ENCODE measurements around the gene OTX2. TPM values are rescaled to one million over a fixed set of nuclear protein-coding genes. Genes with fewer than 3 reads are reported as not detected.
A peak's percentile ranks its signal among the peaks of the same experiment; 100 is the strongest.

OTX2 gene
- total and polyA plus RNA-seq, 2 experiments from 2014 or later, result 16.5 to 23.9 TPM

GRCh38 chr14:56794557-56795283 is 15.6 kb downstream of the OTX2 start:
- peak overlapping the region; percentile 81 for H3K4me3 Mint-ChIP-seq

GRCh38 chr14:56794088-56794556 is 16.2 kb downstream of the OTX2 start:
- H3K4me3 Mint-ChIP-seq, result peak overlapping the region; percentile 75
- H3K4me2 ChIP-seq, result peak overlapping the region; percentile 78
- H3K4me3 ChIP-seq, result peak overlapping the region; percentile 62
- H3K9me3 Mint-ChIP-seq, result no peaks in the 10 kb centered on the region
- no peak for TF ChIP-seq ZNF331 (CRISPR knock-in tag; IDR thresholded peaks at IDR 0.05; ENCODE audit: low read depth)
- TF ChIP-seq CREB1 (CRISPR knock-in tag; IDR thresholded peaks at IDR 0.05; ENCODE audit: low read depth), result peak; percentile 60
- TF ChIP-seq ETS1 (IDR thresholded peaks at IDR 0.05), result no peak
- TF ChIP-seq ZNF114 (CRISPR knock-in tag; IDR thresholded peaks at IDR 0.05), result no peak
- peak; percentile 52 for TF ChIP-seq POLR2AphosphoS5 (IDR thresholded peaks at IDR 0.05; ENCODE audit: low read depth)
- no peak for TF ChIP-seq EZH2 (IDR thresholded peaks at IDR 0.05; ENCODE audit: low read depth, unreplicated experiment)
- TF ChIP-seq CTCF (conservative IDR thresholded peaks at IDR 0.05; ENCODE audit: low read depth in 2 of 2), result no peak
- no peak for TF ChIP-seq REST (IDR thresholded peaks at IDR 0.05; ENCODE audit: unreplicated experiment)
- no peak for TF ChIP-seq JUNB (IDR thresholded peaks at IDR 0.05; ENCODE audit: unreplicated experiment)
- no peak for TF ChIP-seq EZH2phosphoT487 (IDR thresholded peaks at IDR 0.05; ENCODE audit: unreplicated experiment)
- no peak for TF ChIP-seq NANOG (IDR thresholded peaks at IDR 0.05; ENCODE audit: borderline replicate concordance)
- no peak overlapping the region for H3K27ac Mint-ChIP-seq
- H3F3A ChIP-seq (replicated peaks; ENCODE audit: low read depth), result peaks cover 22% of the 10 kb centered on the region
- H4K20me1 ChIP-seq (replicated peaks; ENCODE audit: insufficient read depth), result no peaks in the 10 kb centered on the region
- peak overlapping the region; percentile 96 for H2AFZ ChIP-seq
- peak; percentile 90 for DNase-seq (ENCODE audit: low spot score)
- peak; percentile 46 for ATAC-seq
- peaks cover 46% of the 10 kb centered on the region for H3K27me3 Mint-ChIP-seq (ENCODE audit: insufficient read depth, low read depth, poor library complexity)
- peaks cover 71% of the 10 kb centered on the region for H3K27me3 ChIP-seq (ENCODE audit: insufficient read depth)
- H3K4me1 ChIP-seq (ENCODE audit: insufficient read depth), result peaks cover 37% of the 10 kb centered on the region
- H3K36me3 ChIP-seq (ENCODE audit: insufficient read depth), result no peaks in the 10 kb centered on the region
- peaks cover 3% of the 10 kb centered on the region; the same call in 1 of the 2 replicates for H3K9me2 ChIP-seq (ENCODE audit: insufficient read depth)
- H3K79me2 ChIP-seq (replicated peaks; ENCODE audit: insufficient read depth), result no peaks in the 10 kb centered on the region
- H3K4me1 Mint-ChIP-seq, result peaks cover 38% of the 10 kb centered on the region
- no peaks in the 10 kb centered on the region; the same call in 2 of the 3 replicates for H3K36me3 Mint-ChIP-seq (ENCODE audit: low read depth)
- H3K27ac ChIP-seq (ENCODE audit: low read depth), result no peak overlapping the region

More at GRCh38 chr14:56794557-56795283, 15.6 kb downstream of the OTX2 start:
- peaks cover 44% of the 10 kb centered on the region for H3K4me1 Mint-ChIP-seq
- peak; percentile 65 for DNase-seq (ENCODE audit: low spot score)
- Histone ChIP-seq H3K4me1 (ENCODE audit: insufficient read depth) (peaks cover 43% of the 10 kb centered on the region), H3K79me2 (replicated peaks; ENCODE audit: insufficient read depth) (no peaks in the 10 kb centered on the region), H3K27ac (ENCODE audit: low read depth) (no peak overlapping the region), H3K4me2 (peak overlapping the region; percentile 78), H3K4me3 (peak overlapping the region; percentile 62), H3K36me3 (ENCODE audit: insufficient read depth) (no peaks in the 10 kb centered on the region), H2AFZ (peak overlapping the region; percentile 96), H4K20me1 (replicated peaks; ENCODE audit: insufficient read depth) (no peaks in the 10 kb centered on the region), H3K27me3 (ENCODE audit: insufficient read depth) (peaks cover 77% of the 10 kb centered on the region), H3F3A (replicated peaks; ENCODE audit: low read depth) (peaks cover 22% of the 10 kb centered on the region), H3K9me2 (ENCODE audit: insufficient read depth) (peaks cover 3% of the 10 kb centered on the region; the same call in 1 of the 2 replicates)
- peak; percentile 16 for ATAC-seq
- H3K27me3 Mint-ChIP-seq (ENCODE audit: insufficient read depth, low read depth, poor library complexity), result peaks cover 46% of the 10 kb centered on the region
- H3K36me3 Mint-ChIP-seq (ENCODE audit: low read depth), result no peaks in the 10 kb centered on the region; the same call in 2 of the 3 replicates
- H3K27ac Mint-ChIP-seq, result no peak overlapping the region
- TF ChIP-seq EZH2 (IDR thresholded peaks at IDR 0.05; ENCODE audit: low read depth, unreplicated experiment) (peak; percentile 31), STAT1 (IDR thresholded peaks at IDR 0.05; ENCODE audit: unreplicated experiment) (no peak)
- H3K9me3 Mint-ChIP-seq, result no peaks in the 10 kb centered on the region
